Left renal pelvis (tissue), 4 donors: ENCODE results near the gene PIRT. TPM values are rescaled to one million over a fixed set of nuclear protein-coding genes. Genes with fewer than 3 reads are reported as not detected.

Experiments
- DNase-seq, 4 donors: peaks; one replicate each; pipeline ENCODE4 v3.0.0-alpha.2; 2013; ENCODE audit warnings: low read depth in 4 of 4, low spot score in 3 of 4
- polyA plus RNA-seq, 4 donors: library from polyadenylated mRNA; unstranded; fragments of 120-200 nt; gene quantifications; one replicate each; pipeline ENCODE4 v1.2.1, GENCODE V29; 2013; ENCODE audit not compliant: insufficient read length in 4 of 4

Gene PIRT
- polyA plus RNA-seq, 4 donors: 0.06 to 0.66 (median 0.12) TPM

DNA sequence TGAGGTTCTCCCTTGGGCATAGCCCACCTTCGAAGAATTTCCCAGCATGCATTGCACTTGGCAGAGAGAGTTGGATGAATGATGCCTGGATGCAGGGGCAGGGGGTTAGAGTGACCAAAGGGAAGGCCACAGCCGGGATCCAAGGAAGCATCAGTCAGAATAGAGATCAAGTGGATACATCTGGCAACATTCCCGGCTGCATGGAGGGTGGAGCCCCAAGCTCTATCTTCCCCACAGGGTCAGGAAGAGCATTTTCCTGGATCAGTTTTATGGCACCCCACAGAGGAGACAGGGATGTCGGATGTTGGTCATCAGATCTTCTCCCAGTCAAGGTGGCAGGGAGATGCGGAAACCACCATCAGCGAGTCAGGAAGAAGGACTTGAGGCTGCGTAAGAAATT, 13.0 kb downstream of the PIRT start:
- DNase-seq: no peak

GRCh38 chr17:10821770-10822169, 16.1 kb downstream of the PIRT start:
- no peak for DNase-seq

GRCh38 chr17:10821054-10821453, 16.8 kb downstream of the PIRT start:
- no peak for DNase-seq

DNA sequence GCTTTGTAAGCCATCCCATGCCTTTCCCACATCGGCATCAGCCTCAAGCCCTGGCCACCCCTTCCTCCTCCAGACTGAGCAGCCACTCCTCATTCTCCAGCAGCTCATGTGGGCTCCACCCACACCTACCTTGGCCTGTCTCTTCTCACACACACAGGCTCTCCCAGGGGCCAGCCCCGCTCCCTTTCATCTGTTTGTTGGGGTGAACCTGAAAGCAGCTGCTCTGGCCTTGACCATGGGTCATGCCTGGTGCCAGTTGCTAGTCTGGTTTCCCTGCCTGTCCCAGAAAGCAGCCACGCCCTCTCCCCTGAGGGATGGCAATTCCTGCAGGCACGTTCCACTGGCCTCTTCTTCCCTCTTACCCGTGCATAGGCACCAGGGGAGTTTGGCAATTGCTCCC, 22.6 kb downstream of the PIRT start:
- no peak for DNase-seq

GRCh38 chr17:10814075-10814474, 23.8 kb downstream of the PIRT start:
- no peak for DNase-seq

- DNase-seq: no peak
Observed at GRCh38 chr17:10812674-10813073, 25.2 kb downstream of the PIRT start.

DNA sequence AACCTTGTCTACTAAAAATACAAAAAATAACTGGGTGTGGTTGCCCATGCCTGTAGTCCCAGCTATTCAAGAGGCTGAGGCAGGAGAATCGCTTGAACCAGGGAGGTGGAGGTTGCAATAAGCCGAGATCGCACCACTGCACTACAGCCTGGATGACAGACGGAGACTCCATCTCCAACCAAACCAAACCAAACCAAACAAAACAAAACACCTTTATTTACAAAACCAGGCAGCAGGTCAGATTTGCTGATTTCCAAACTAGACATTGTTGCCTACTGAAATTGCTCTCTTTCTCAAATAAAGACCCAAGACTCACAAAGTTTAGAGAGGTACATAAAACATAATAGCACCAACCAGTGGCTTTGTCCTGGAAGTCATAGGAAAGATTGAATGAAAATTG, 28.3 kb downstream of the PIRT start:
- no peak for DNase-seq

DNA sequence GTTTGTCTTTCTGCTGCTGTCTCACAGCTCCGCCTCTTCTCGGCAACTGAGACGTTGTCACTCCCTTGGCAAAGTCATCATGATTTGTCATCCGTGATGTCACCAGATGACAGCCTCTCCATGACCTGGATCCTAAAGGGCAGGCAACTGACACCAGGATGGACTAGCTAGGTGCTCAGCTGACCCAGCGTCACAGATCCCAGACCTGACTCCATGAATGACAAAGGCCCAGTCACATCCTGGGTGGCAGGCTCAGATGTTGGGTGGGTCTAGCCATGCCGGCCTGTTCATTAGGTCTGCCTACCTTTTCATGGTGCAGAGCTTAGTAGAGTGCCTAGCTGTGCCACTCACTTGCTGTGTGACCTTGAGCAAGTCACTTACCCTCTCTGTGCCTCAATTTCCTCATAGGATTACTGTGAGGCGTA, 30.2 kb downstream of the PIRT start:
- no peak for DNase-seq

GRCh38 chr17:10806545-10807262, 31.2 kb downstream of the PIRT start:
- no peak for DNase-seq

DNA sequence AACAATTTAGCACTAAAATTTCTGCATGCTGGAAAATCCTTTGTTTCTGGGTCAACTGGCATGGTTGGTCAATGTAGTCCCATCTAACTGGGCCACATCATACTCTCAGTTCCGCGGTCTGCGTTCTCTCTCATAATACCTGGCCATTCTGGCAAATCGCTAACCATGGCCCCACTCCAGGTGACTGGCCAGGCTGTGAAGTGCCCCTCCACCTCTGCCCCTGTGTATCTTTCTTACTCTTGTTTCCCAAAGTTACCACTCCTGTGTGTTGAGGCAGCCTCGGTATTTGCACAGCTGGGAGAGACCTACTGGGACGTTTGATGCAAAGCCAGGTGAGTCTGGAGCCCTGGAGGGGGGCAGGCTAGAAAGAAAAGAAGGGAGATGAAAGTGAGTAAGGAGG, 32.0 kb downstream of the PIRT start:
- no peak for DNase-seq

- no peak for DNase-seq
Observed at GRCh38 chr17:10804546-10804945, 33.3 kb downstream of the PIRT start.

DNA sequence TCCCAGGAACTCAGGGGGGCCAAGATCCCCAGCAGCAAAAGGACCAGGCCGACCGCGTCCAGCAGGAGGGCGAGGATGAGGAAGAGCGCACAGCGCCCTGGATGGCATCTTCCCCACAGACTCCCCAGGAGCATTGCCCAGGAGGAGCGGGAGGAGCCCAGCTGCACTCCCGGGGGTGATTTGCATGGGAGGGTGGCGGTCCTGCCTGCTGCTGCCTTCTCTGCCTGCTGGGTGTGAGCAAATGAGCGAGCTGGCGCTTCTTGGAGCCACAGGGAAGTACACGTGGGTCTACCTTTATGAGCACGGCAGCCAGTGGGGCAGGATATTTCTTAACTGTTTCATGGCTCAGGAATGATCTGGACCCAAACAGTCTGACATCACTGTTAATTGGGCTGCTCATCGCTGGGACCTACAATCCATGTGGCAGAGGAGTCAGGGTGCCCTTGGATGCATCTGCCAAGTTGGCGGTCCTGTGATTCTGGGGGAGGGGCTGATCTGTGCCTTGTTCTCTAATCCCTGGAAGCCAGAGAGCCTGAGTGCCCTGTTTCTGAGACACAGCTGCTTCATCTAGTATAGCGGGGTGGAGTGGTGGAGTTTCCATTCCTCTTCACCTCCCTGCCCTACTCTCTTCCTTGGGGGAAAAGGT, 33.9 kb downstream of the PIRT start, which contains the start of gene TMEM238L:
TMEM238L (minus strand) TSS at position 270 of the 646 bp plus-strand sequence; CDS start at position 134, 136 bp downstream.
- no peak for DNase-seq

DNA sequence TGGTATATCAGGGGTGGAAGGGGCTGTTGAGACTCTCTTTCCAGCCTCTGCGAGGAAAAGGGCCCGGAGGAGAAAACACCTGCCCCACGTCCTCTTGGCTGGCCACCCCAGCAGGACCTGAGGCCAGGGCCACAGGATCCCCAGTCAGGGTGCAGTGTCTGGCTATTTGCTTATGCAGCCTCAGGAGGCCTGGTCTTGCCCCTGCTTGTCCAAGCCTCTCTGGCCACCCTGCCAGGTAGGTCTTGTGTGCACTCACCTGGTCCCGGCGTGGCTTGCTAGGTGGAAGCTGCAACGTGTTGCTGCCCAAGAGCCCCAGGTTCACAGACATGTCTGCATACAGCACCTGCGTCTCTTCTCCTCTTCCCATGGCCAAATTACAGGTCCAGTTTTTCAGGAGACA, 34.5 kb downstream of the PIRT start:
- no peak for DNase-seq

DNA sequence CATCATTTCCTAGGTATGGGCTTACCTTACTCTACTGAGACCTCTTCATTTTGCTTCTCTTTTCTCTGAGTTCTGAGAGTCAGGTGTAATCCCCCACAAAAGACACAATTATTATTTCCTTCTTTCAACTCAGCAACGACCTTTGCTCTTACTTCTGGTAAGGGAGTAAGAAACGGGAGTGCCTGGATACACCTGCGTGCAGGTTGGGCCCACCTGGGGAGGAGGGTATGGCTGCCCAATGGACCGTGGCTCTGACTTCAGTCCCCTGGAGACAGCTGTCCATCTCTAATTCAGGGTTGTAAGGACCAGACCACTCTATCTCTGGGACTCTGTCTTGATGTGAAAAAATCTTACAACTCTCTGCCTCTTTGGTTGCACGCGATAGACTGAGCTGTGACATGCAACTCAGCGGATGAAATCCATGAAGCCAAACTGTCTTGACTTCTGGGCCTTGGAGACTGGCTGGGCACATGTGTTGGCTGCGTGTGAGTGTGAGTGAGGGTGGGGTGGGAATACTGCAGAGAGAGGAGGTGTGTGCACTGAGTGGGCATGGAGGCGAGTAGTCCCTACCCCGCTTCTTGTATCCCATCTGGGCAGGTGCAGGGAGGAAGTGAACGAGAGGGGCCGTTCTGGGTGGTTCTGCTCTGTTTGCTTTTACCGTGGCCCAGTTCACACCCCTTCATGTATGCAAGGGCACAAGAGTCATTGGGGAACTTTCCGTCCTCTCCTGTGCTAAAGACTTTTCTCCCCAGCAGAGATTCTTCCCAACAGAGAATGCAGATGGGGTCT, 35.2 kb downstream of the PIRT start:
- DNase-seq: no peak

GRCh38 chr17:10799407-10799806, 38.5 kb downstream of the PIRT start:
- no peak for DNase-seq

DNA sequence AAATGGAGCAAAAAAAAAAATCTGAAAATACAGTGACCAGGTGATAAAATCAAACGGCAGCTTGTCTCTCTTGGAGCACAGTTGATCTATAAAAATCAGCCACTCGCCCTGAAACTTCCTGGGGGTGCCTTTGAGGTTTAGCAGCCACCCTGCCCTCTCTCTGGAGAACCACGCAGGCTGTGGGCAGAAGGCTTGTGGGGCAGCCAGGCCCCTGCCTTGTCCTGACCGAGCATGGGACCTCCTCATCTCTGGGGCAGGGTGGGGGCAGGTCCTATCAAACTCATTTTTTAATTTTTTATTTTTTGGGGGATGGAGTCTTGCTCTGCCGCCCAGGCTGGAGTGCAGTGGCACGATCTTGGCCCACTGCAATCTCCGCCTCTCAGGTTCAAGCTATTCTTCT, 39.0 kb downstream of the PIRT start:
- DNase-seq: no peak

- DNase-seq: no peak
Observed at GRCh38 chr17:10798332-10798749, 39.5 kb downstream of the PIRT start.

DNA sequence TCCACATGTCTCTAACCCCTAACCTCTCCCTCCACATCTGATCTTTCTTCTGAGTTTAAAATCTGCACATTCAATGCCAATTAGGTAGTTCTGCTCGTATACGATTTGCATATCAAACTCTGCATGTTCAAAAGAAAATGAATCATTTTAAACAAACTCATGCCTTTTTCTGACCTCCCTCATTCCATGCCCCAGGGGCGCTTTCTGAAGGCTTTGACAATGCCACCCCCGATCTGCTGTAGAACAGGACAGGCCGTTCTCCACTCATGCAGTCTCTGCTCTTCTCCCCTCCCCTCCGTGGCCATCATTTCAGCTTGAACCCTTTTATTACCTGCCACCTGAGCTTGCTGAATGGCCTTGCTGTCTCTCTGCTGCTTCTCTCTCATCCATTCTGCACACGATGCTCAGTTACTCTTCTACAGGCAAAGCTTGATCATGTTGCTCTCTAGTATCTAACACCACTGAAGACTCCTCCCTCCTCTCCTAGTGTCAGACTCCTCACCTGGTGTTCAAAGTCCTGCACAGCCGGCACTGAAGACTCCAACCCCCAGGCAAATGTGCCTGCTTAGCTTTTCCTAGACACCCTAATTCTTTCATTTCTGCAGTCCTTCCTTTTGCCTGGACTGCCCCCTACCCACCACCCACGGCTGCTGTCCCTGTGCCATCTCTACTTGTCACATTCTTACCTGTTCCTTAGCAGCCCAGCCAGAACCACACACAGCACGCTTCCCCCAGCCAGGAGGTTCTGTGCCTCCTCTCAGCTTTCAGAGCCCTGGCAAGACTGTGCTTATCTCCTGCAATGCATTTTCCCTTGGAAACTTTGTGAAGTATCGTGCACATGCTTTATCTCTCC, 40.2 kb downstream of the PIRT start:
- no peak for DNase-seq

GRCh38 chr17:10793816-10794215, 44.1 kb downstream of the PIRT start:
- DNase-seq: no peak

GRCh38 chr17:10793256-10793655, 44.6 kb downstream of the PIRT start:
- DNase-seq: no peak

DNA sequence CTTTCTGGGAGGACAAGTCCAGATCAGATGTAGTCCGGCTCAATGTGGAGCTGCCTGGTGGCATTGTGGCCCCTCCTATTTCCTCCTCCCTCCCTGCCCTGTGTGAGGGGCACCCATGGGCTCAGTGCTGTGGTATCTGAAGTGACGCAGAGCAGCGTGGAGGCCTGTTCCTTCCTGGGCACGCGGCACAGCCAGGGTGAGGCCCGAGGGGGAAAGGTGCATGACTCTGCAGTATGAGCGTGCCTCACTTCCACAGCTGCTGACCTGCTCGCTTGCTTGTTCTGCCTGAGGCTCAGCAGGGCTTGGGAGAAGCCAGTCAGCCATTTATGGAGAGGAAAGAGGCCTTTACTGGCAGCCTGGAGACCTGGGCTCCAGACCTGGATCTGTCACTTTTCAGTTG, 45.7 kb downstream of the PIRT start:
- DNase-seq: no peak
